Spleen (tissue), 11 donors: Measurements from ENCODE around the gene ENOX1. TPM values are rescaled to one million over a fixed set of nuclear protein-coding genes. Genes with fewer than 3 reads are reported as not detected.

Experiments used
- DNase-seq: peaks from one replicate; pipeline ENCODE4 v3.0.0-alpha.2; 2020
- H3K27ac ChIP-seq, 8 donors: fragments of 200-600 bp; sonication (generic) in 7 of 8; 1 replicate in 4 of 8; 2 replicates in 4 of 8; pipeline versions ENCODE4 v1.5.0 to v1.8.0; 2016 to 2021; ENCODE audit warnings: inconsistent platforms in 4 of 8, mild to moderate bottlenecking in 4 of 8, moderate library complexity in 1 of 8
- H3K27me3 ChIP-seq, 7 donors: fragments of 200-600 bp; sonication (generic) in 6 of 7; replicated peaks in 1 of 7; 1 replicate in 4 of 7; 2 replicates in 3 of 7; pipeline versions ENCODE4 v1.5.0 to v1.8.0; 2016 to 2021; ENCODE audit warnings: inconsistent platforms in 3 of 7, mild to moderate bottlenecking in 1 of 7
- H3K36me3 ChIP-seq, 6 donors: fragments of 200-600 bp; sonication (generic) in 5 of 6; 1 replicate in 4 of 6; 2 replicates in 2 of 6; pipeline versions ENCODE4 v1.5.0 to v1.8.0; 2016 to 2021; ENCODE audit warnings: inconsistent platforms in 2 of 6
- H3K4me1 ChIP-seq, 6 donors: fragments of 200-600 bp; sonication (generic) in 5 of 6; 1 replicate in 3 of 6; 2 replicates in 3 of 6; pipeline versions ENCODE4 v1.5.0 to v1.8.0; 2016 to 2021; ENCODE audit warnings: inconsistent platforms in 3 of 6
- H3K4me3 ChIP-seq, 8 donors: fragments of 200-600 bp; sonication (generic) in 7 of 8; 1 replicate in 4 of 8; 2 replicates in 4 of 8; pipeline versions ENCODE4 v1.5.0 to v1.8.0; 2016 to 2021; ENCODE audit warnings: inconsistent platforms in 4 of 8, mild to moderate bottlenecking in 4 of 8, moderate library complexity in 2 of 8
- H3K9me3 ChIP-seq, 8 donors: fragments of 200-600 bp; sonication (generic) in 7 of 8; 1 replicate in 4 of 8; 2 replicates in 4 of 8; pipeline versions ENCODE4 v1.5.0 to v1.8.0; 2016 to 2021; ENCODE audit warnings: inconsistent platforms in 4 of 8
- CTCF ChIP-seq, 11 experiments: fragments of 200-600 bp in 7 of 11; fragments of 450-650 bp in 4 of 11; sonication (generic) in 4 of 11; IDR thresholded peaks in 8 of 11; conservative IDR thresholded peaks in 3 of 11; 1 replicate in 7 of 11; 2 replicates in 4 of 11; pipeline versions ENCODE4 v1.4.0 to v1.8.0; 2016 to 2021; ENCODE audit warnings: antibody characterized with exemption in 11 of 11, inconsistent platforms in 4 of 11, mild to moderate bottlenecking in 1 of 11
- POLR2A ChIP-seq, 3 donors: fragments of 450-650 bp; IDR thresholded peaks; one replicate each; pipeline ENCODE4 v1.5.1; 2017; ENCODE audit warnings: antibody characterized with exemption in 3 of 3, mild to moderate bottlenecking in 1 of 3
- POLR2AphosphoS5 ChIP-seq, 3 donors: sonication (generic); formaldehyde crosslinking; IDR thresholded peaks; one replicate each; pipeline ENCODE4 v1.5.1; 2017; ENCODE audit warnings: antibody characterized with exemption in 3 of 3
- WGBS, 5 donors: extraction: QIAGEN DNeasy Blood & Tissue Kit in 3 of 5; methylation state at CpG; one replicate each; pipeline versions ENCODE4 v1.1.5 to v1.1.7; 2013 to 2018; 5-methylcytosine and 5-hydroxymethylcytosine counted together
- intact Hi-C: fragments of 100-400 bp; cut with DNase I; formaldehyde crosslinking; loops from one replicate; pipeline ENCODE4 v1.15.0; 2023; ENCODE audit warnings: low total_unique reads
- polyA plus RNA-seq, 3 donors: library from polyadenylated mRNA; stranded (reverse); fragments of 200-250 nt; gene quantifications; one replicate each; pipeline ENCODE4 v1.2.1, GENCODE V29; 2013
- total RNA-seq, 7 donors: library from RNA; depleted of rRNA in 3 of 7; stranded (reverse); fragments of >200 nt in 3 of 7; fragmentation: NEBNext Ultra II Directional in 4 of 7; extraction: Animal tissue kit (Norgen Biotek cat#: 25700) in 4 of 7; gene quantifications; one replicate each; pipeline versions ENCODE4 v1.1.0 to v1.2.1, GENCODE V29; 2016 to 2021
- donor health status: healthy with polysubstance abuse.
- donor health status: DM: no; HTN: no; CAD: no; lungs with moderate emphysema.
- donor health status: DM: no; HTN: no; CAD: no.
- donor health status: Bipolar disorder and iron deficiency.
- donor health status: healthy.
- donor health status: DM: no; HTN: no; CAD: no.
- donor health status: DM: yes; HTN: yes; CAD: no.

The ENOX1 gene
- total and polyA plus RNA-seq, 10 donors = 0.42 to 1.3 (median 0.54) TPM; not detected in 1

- no peak for DNase-seq
These were observed 517.7 kb downstream of the ENOX1 start for GRCh38 chr13:43269037-43269481.

GRCh38 chr13:43268632-43269031 lies 518.1 kb downstream of the ENOX1 start:
- TF ChIP-seq CTCF (IDR thresholded peaks at IDR 0.05 in 8 of 11, conservative IDR thresholded peaks at IDR 0.05 in 3 of 11) = no peak
- TF ChIP-seq POLR2A (IDR thresholded peaks at IDR 0.05) = no peak
- no peak for TF ChIP-seq POLR2AphosphoS5 (IDR thresholded peaks at IDR 0.05)
- no peak overlapping the region for H3K27ac ChIP-seq
- H3K9me3 ChIP-seq = no peaks in the 10 kb centered on the region
- DNase-seq = no peak
- no peaks in the 10 kb centered on the region for H3K36me3 ChIP-seq
- H3K4me1 ChIP-seq = no peaks in the 10 kb centered on the region
- intact Hi-C loops = no loop called here
- 53 to 82% (median 69%) methylated on average over 2 of the region's 2 CpGs for WGBS, 5 donors
- no peaks in the 10 kb centered on the region for H3K27me3 ChIP-seq
- H3K4me3 ChIP-seq = no peak overlapping the region

More at GRCh38 chr13:43269037-43269481, 517.7 kb downstream of the ENOX1 start:
- TF ChIP-seq CTCF (IDR thresholded peaks at IDR 0.05 in 8 of 11, conservative IDR thresholded peaks at IDR 0.05 in 3 of 11) (no peak), POLR2AphosphoS5 (IDR thresholded peaks at IDR 0.05) (no peak), POLR2A (IDR thresholded peaks at IDR 0.05) (no peak)
- Histone ChIP-seq H3K4me1 (no peaks in the 10 kb centered on the region), H3K36me3 (no peaks in the 10 kb centered on the region), H3K27ac (no peak overlapping the region), H3K9me3 (no peaks in the 10 kb centered on the region), H3K4me3 (no peak overlapping the region), H3K27me3 (no peaks in the 10 kb centered on the region)
- intact Hi-C loops = no loop called here
- 74 to 80% (median 77%) methylated on average over 5 of the region's 5 CpGs for WGBS, 5 donors

GRCh38 chr13:43267916-43268315 lies 518.9 kb downstream of the ENOX1 start:
- Histone ChIP-seq H3K36me3 (no peaks in the 10 kb centered on the region), H3K4me3 (no peak overlapping the region), H3K27ac (no peak overlapping the region), H3K27me3 (no peaks in the 10 kb centered on the region), H3K4me1 (no peaks in the 10 kb centered on the region), H3K9me3 (no peaks in the 10 kb centered on the region)
- DNase-seq = no peak
- WGBS, 5 donors = 80 to 92% (median 82%) methylated on average over 3 of the region's 3 CpGs
- TF ChIP-seq POLR2AphosphoS5 (IDR thresholded peaks at IDR 0.05) (no peak), CTCF (IDR thresholded peaks at IDR 0.05 in 8 of 11, conservative IDR thresholded peaks at IDR 0.05 in 3 of 11) (no peak), POLR2A (IDR thresholded peaks at IDR 0.05) (no peak)
- intact Hi-C loops = no loop called here

- H3K27me3 ChIP-seq = no peaks in the 10 kb centered on the region
- H3K36me3 ChIP-seq = no peaks in the 10 kb centered on the region
- DNase-seq = no peak
- no peaks in the 10 kb centered on the region for H3K4me1 ChIP-seq
- 73 to 87% (median 79%) methylated on average over 9 of the region's 9 CpGs for WGBS, 5 donors
- H3K27ac ChIP-seq = no peak overlapping the region
- TF ChIP-seq POLR2AphosphoS5 (IDR thresholded peaks at IDR 0.05) = no peak
- no peak for TF ChIP-seq CTCF (IDR thresholded peaks at IDR 0.05 in 8 of 11, conservative IDR thresholded peaks at IDR 0.05 in 3 of 11)
- no peak for TF ChIP-seq POLR2A (IDR thresholded peaks at IDR 0.05)
- intact Hi-C loops = no loop called here
- no peak overlapping the region for H3K4me3 ChIP-seq
- no peaks in the 10 kb centered on the region for H3K9me3 ChIP-seq
These were observed 519.7 kb downstream of the ENOX1 start for GRCh38 chr13:43266936-43267615.
